HepG2 (cell line): ENCODE measurements around the gene FETUB. TPM values are rescaled to one million over a fixed set of nuclear protein-coding genes. Genes with fewer than 3 reads are reported as not detected.
A peak's percentile ranks its signal among the peaks of the same experiment; 100 is the strongest.

Experiments
- ELF4 ChIP-seq: sonication (generic); formaldehyde crosslinking; IDR thresholded peaks from 2 replicates; pipeline ENCODE4 v1.5.0; 2020; ENCODE audit warnings: missing genetic modification reagents, mild to moderate bottlenecking, moderate library complexity, borderline replicate concordance
- FIP1L1 ChIP-seq: fragments of 200-400 bp; formaldehyde crosslinking; IDR thresholded peaks from 2 replicates; pipeline ENCODE4 v1.6.1; 2018; ENCODE audit warnings: low read depth, mild to moderate bottlenecking, low read length, moderate library complexity, borderline replicate concordance; ENCODE audit not compliant: insufficient read depth
- FLYWCH1 ChIP-seq: sonication (generic); formaldehyde crosslinking; IDR thresholded peaks from 2 replicates; pipeline ENCODE4 v1.8.1; 2023; ENCODE audit warnings: mild to moderate bottlenecking, missing genetic modification reagents
- GFI1 ChIP-seq: sonication (generic); formaldehyde crosslinking; IDR thresholded peaks from 2 replicates; pipeline ENCODE4 v1.5.0; 2020; ENCODE audit warnings: missing genetic modification reagents, mild to moderate bottlenecking, borderline replicate concordance
- KDM5A ChIP-seq: fragments of 200-600 bp; sonication (generic); IDR thresholded peaks from 2 replicates; pipeline ENCODE4 v1.7.0; 2018; ENCODE audit warnings: antibody characterized with exemption, mild to moderate bottlenecking, low read length, borderline replicate concordance
- ONECUT2 ChIP-seq: sonication (generic); formaldehyde crosslinking; IDR thresholded peaks from 2 replicates; pipeline ENCODE4 v1.4.0; 2020; ENCODE audit warnings: missing genetic modification reagents
- RBM22 ChIP-seq: fragments of 200-400 bp; formaldehyde crosslinking; optimal IDR thresholded peaks from 2 replicates; pipeline ENCODE3; 2017; ENCODE audit warnings: mild to moderate bottlenecking, low read length, moderate library complexity
- RBM39 ChIP-seq: fragments of 200-400 bp; formaldehyde crosslinking; IDR thresholded peaks from one replicate; pipeline ENCODE4 v1.6.1; 2018; ENCODE audit warnings: antibody characterized with exemption, mild to moderate bottlenecking, low read depth, low read length; ENCODE audit not compliant: poor library complexity, severe bottlenecking
- RCOR2 ChIP-seq: IDR thresholded peaks from 2 replicates; pipeline ENCODE4 v1.6.1; 2016; ENCODE audit warnings: missing biosample characterization, missing genetic modification reagents
- SIX4 ChIP-seq: sonication (generic); formaldehyde crosslinking; IDR thresholded peaks from 2 replicates; pipeline ENCODE4 v1.4.0; 2020; ENCODE audit warnings: missing genetic modification reagents
- SP140L ChIP-seq: sonication (generic); formaldehyde crosslinking; IDR thresholded peaks from 2 replicates; pipeline ENCODE4 v1.4.0; 2020; ENCODE audit warnings: missing genetic modification reagents, borderline replicate concordance
- SRSF4 ChIP-seq: fragments of 200-400 bp; formaldehyde crosslinking; IDR thresholded peaks from one replicate; pipeline ENCODE4 v1.6.1; 2018; ENCODE audit warnings: mild to moderate bottlenecking, low read depth, low read length, moderate library complexity; ENCODE audit not compliant: poor library complexity, severe bottlenecking
- TRIM24 ChIP-seq: sonication (generic); formaldehyde crosslinking; IDR thresholded peaks from 2 replicates; pipeline ENCODE4 v1.8.0; 2022; ENCODE audit warnings: mild to moderate bottlenecking, missing genetic modification reagents
- ZBTB38 ChIP-seq: sonication (generic); formaldehyde crosslinking; IDR thresholded peaks from 2 replicates; pipeline ENCODE4 v1.5.1; 2020; ENCODE audit warnings: mild to moderate bottlenecking, missing genetic modification reagents
- ZKSCAN5 ChIP-seq: sonication (generic); formaldehyde crosslinking; IDR thresholded peaks from 2 replicates; pipeline ENCODE4 v1.5.1; 2020; ENCODE audit warnings: mild to moderate bottlenecking, missing genetic modification reagents
- ZNF724P ChIP-seq: sonication (generic); formaldehyde crosslinking; IDR thresholded peaks from 2 replicates; pipeline ENCODE4 v1.8.0; 2022; ENCODE audit warnings: missing genetic modification reagents, borderline replicate concordance
- ZNF775 ChIP-seq: sonication (generic); formaldehyde crosslinking; IDR thresholded peaks from 2 replicates; pipeline ENCODE4 v1.4.0; 2020; ENCODE audit warnings: missing genetic modification reagents, mild to moderate bottlenecking, moderate library complexity, borderline replicate concordance
- ZNF816 ChIP-seq: sonication (generic); formaldehyde crosslinking; IDR thresholded peaks from 2 replicates; pipeline ENCODE4 v1.8.0; 2022; ENCODE audit warnings: missing genetic modification reagents, mild to moderate bottlenecking, borderline replicate concordance
- ZNF883 ChIP-seq: sonication (generic); formaldehyde crosslinking; IDR thresholded peaks from 2 replicates; pipeline ENCODE4 v1.5.1; 2020; ENCODE audit warnings: mild to moderate bottlenecking, missing genetic modification reagents; ENCODE audit errors: not compliant biosample characterization
- polyA plus RNA-seq, 8 experiments: library from polyadenylated mRNA; depleted of rRNA in 3 of 8; stranded (reverse) in 7 of 8; unstranded in 1 of 8; fragments of >200 nt; fragmentation: Illumina TruSeq in 4 of 8; extraction: Trizol in 4 of 8; gene quantifications; 2 replicates each; pipeline versions ENCODE4 v1.2.1 to v1.2.3, GENCODE V29; 2011 to 2016; ENCODE audit warnings: low read depth in 4 of 8, missing spikeins in 1 of 8, mixed read lengths in 1 of 8; ENCODE audit not compliant: insufficient read depth in 1 of 8
- total RNA-seq, 5 experiments: library from RNA; depleted of rRNA; stranded (reverse); fragments of >200 nt; fragmentation: Illumina TruSeq; extraction: Trizol; gene quantifications; 2 replicates each; pipeline ENCODE4 v1.2.3, GENCODE V29; 2016; ENCODE audit warnings: low read depth in 1 of 5
- TF ChIP-seq, protein P1 (sequence below): sonication (generic); formaldehyde crosslinking; IDR thresholded peaks from 2 replicates; pipeline ENCODE4 v1.8.0; 2022; ENCODE audit warnings: mild to moderate bottlenecking, missing genetic modification reagents, moderate library complexity
- TF ChIP-seq, protein P2 (sequence below): sonication (generic); formaldehyde crosslinking; conservative IDR thresholded peaks from 2 replicates; pipeline ENCODE4 v1.8.0; 2022; ENCODE audit warnings: mild to moderate bottlenecking, moderate library complexity, missing genetic modification reagents
- TF ChIP-seq, protein P3 (sequence below): sonication (generic); formaldehyde crosslinking; conservative IDR thresholded peaks from 2 replicates; pipeline ENCODE4 v1.4.0; 2020; ENCODE audit warnings: missing genetic modification reagents

The FETUB gene
- total and polyA plus RNA-seq, 2 of the 13 experiments (the other 11 are each of a cell fraction or from before 2014, with no cell fraction given), result 2.1 to 4.4 TPM

DNA sequence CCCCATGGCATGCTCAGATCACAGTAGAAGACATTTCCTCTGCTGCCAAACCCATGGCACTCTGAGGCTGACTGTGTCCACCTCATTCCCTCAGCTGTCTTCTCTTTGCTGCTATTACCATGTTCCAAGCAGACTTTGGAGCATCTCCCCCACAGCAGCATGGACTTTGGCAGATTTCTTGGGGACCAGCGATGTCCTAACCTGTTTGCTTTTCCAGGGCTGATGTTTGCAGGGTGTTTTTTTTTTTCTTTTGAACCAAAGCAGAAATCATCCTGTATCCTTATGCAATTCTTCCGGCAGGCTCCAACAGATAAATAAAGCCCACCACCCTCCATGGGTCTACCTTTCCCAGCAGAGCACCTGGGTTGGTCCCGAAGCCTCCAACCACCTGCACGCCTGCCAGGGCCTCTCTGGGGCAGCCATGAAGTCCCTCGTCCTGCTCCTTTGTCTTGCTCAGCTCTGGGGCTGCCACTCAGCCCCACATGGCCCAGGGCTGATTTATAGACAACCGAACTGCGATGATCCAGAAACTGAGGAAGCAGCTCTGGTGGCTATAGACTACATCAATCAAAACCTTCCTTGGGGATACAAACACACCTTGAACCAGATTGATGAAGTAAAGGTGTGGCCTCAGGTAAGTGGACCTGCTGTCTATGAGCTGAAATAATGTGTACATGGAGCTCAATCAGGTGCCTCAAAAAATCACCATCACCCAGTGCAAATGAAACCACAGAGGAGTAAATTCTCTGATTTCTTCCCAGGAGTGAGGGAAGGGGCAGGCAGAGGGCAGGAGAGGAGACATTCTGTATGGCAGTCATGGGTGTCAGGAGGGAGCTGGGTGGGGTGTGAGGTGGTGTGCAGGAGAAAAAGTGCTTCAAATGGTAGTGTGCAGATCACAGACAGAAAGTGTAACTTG, 27.2 kb upstream of the FETUB start, which contains the start of gene AHSG (continued):
- peak; percentile 98 for TF ChIP-seq ZNF816
- 0 out of 2 replicates have a peak, but pooled peaks have one; percentile 6 for TF ChIP-seq FLYWCH1 (CRISPR knock-in tag)
- no peak for TF ChIP-seq SRSF4
- no peak; the same call in 1 of the 2 replicates for TF ChIP-seq ONECUT2
- no peak for TF ChIP-seq ZNF775 (CRISPR knock-in tag)
- TF ChIP-seq GFI1, result peak; percentile 92
- TF ChIP-seq ZNF883 (CRISPR knock-in tag), result peak; percentile 10
- TF ChIP-seq ELF4 (CRISPR knock-in tag), result no peak; the same call in 1 of the 2 replicates
- no peak for TF ChIP-seq ZKSCAN5
- TF ChIP-seq ZNF724P, result peak; percentile 86
- TF ChIP-seq RCOR2 (CRISPR knock-in tag), result peak; percentile 82
- TF ChIP-seq, protein P1, sequence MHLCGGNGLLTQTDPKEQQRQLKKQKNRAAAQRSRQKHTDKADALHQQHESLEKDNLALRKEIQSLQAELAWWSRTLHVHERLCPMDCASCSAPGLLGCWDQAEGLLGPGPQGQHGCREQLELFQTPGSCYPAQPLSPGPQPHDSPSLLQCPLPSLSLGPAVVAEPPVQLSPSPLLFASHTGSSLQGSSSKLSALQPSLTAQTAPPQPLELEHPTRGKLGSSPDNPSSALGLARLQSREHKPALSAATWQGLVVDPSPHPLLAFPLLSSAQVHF, result peak; percentile 50
- TF ChIP-seq, protein P2, sequence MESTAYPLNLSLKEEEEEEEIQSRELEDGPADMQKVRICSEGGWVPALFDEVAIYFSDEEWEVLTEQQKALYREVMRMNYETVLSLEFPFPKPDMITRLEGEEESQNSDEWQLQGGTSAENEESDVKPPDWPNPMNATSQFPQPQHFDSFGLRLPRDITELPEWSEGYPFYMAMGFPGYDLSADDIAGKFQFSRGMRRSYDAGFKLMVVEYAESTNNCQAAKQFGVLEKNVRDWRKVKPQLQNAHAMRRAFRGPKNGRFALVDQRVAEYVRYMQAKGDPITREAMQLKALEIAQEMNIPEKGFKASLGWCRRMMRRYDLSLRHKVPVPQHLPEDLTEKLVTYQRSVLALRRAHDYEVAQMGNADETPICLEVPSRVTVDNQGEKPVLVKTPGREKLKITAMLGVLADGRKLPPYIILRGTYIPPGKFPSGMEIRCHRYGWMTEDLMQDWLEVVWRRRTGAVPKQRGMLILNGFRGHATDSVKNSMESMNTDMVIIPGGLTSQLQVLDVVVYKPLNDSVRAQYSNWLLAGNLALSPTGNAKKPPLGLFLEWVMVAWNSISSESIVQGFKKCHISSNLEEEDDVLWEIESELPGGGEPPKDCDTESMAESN (CRISPR knock-in tag), result peak; percentile 82; the same call in 1 of the 2 replicates
- TF ChIP-seq SP140L, result 0 out of 2 replicates have a peak, but pooled peaks have one; percentile 75
- TF ChIP-seq, protein P3, sequence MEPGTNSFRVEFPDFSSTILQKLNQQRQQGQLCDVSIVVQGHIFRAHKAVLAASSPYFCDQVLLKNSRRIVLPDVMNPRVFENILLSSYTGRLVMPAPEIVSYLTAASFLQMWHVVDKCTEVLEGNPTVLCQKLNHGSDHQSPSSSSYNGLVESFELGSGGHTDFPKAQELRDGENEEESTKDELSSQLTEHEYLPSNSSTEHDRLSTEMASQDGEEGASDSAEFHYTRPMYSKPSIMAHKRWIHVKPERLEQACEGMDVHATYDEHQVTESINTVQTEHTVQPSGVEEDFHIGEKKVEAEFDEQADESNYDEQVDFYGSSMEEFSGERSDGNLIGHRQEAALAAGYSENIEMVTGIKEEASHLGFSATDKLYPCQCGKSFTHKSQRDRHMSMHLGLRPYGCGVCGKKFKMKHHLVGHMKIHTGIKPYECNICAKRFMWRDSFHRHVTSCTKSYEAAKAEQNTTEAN (CRISPR knock-in tag), result peak; percentile 91
- no peak for TF ChIP-seq SIX4 (CRISPR knock-in tag)
- peak; percentile 92 for TF ChIP-seq TRIM24 (CRISPR knock-in tag)
- TF ChIP-seq FIP1L1, result 0 out of 2 replicates have a peak, but pooled peaks have one; percentile 65
- peak; percentile 55; the same call in 1 of the 2 replicates for TF ChIP-seq KDM5A
- TF ChIP-seq ZBTB38 (CRISPR knock-in tag), result peak; percentile 82
- TF ChIP-seq RBM39, result no peak
- TF ChIP-seq RBM22, result peak; percentile 95
